C4-2B (cell line): ENCODE measurements around the gene DNAJC1.

Experiments used
- H3K27ac ChIP-seq: fragments of 450-650 bp; 2 replicates; pipeline ENCODE4 v1.5.1; 2017
- ZFX ChIP-seq: fragments of 450-650 bp; IDR thresholded peaks from 2 replicates; pipeline ENCODE4 v1.6.1; 2017
- TF ChIP-seq, protein P1 (sequence below): fragments of 450-650 bp; conservative IDR thresholded peaks from 2 replicates; pipeline ENCODE4 v1.5.1; 2017; ENCODE audit warnings: mild to moderate bottlenecking

DNAJC1 gene

DNA sequence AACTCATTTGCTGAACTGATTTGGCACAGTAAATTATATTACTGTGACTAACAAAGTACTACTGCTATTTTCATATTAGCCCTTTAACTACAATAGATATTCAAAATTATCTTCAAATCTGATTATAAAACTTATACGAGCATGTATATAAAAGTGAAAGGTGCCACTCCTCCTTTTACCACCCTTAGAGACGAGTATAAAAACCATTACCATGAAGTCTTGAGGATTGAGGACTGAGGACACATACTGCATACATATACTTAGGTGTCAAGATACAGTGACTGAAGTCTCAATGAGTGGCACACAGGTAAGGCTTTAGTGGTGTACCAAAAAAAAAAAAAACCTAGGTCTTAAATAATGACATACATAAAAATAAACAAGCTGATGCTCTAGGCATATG lies 98.6 kb downstream of the DNAJC1 start:
- no peak overlapping the region for H3K27ac ChIP-seq
- TF ChIP-seq ZFX = no peak
- TF ChIP-seq, protein P1, sequence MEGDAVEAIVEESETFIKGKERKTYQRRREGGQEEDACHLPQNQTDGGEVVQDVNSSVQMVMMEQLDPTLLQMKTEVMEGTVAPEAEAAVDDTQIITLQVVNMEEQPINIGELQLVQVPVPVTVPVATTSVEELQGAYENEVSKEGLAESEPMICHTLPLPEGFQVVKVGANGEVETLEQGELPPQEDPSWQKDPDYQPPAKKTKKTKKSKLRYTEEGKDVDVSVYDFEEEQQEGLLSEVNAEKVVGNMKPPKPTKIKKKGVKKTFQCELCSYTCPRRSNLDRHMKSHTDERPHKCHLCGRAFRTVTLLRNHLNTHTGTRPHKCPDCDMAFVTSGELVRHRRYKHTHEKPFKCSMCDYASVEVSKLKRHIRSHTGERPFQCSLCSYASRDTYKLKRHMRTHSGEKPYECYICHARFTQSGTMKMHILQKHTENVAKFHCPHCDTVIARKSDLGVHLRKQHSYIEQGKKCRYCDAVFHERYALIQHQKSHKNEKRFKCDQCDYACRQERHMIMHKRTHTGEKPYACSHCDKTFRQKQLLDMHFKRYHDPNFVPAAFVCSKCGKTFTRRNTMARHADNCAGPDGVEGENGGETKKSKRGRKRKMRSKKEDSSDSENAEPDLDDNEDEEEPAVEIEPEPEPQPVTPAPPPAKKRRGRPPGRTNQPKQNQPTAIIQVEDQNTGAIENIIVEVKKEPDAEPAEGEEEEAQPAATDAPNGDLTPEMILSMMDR = no peak

DNA sequence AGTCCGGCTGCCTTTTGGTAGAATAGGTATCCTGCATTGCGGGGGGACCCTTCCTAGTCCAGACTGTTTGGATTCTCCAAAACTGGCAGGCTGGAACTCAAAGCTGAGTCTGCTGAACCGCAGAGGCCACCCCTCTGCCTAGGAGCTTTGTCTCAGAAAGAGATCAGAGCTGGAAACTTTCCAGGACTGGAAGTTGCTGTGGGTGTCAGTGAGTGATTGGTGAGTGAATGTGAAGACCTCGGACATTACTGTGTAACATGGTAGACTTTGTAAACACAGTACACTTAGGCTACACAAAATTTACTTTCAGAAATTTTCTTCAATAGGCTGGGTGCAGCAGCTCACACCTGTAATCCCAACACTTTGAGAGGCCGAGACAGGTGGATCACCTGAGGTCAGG lies 103.8 kb downstream of the DNAJC1 start:
- TF ChIP-seq, protein P1 = no peak
- TF ChIP-seq ZFX = no peak
- H3K27ac ChIP-seq = no peak overlapping the region

DNA sequence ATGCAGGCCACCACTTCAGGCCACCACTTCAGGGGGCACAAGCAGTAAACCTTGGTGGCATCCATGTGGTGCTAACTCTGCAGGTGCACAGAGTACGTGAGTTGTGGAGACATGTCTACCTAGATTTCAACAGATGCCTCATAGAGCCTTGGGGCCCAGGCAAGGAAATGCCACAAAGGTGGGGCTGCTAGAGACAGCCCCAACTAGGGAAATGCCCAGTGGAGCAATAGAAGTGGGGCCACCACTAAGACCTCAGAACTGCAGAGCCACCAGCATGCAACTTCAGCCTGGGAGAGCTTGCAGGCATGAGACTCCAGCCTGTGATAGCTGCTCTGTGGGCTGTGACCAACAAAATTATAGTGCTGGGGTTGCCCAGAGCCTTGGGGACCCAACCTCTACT lies 107.6 kb downstream of the DNAJC1 start:
- no peak overlapping the region for H3K27ac ChIP-seq
- TF ChIP-seq ZFX = no peak
- TF ChIP-seq, protein P1 = no peak

DNA sequence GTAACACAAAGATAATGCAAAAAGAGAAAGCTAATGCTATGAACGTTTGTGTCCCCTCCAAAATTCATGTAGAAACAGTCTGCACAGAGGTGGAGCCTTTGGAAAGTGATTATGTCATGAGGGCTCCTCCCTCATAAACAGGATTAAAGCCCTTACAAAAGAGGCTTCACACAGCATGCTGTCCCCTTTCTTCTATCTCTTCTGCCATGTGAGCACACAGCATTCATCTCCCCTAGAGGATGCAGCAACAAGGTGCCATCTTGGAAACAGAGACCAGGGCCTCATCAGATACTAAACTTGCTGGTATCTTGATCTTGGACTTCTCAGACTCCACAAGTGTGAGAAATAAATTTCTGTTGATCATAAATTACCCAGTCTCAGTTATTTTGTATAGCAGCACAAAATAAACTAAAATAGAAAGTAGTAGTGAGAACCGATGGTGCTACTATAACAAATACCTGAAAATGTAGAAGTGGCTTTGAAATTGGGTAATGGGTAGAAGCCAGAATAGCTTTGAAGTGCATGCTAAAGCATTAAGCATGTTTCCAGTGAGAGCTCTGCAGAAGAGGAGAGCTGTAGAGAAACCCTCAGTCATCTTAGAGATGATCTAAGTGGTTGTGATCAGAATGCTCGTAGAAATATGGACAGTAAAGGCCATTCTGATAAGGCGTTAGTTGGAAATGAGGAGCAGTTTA lies 108.7 kb downstream of the DNAJC1 start:
- H3K27ac ChIP-seq = no peak overlapping the region
- TF ChIP-seq ZFX = no peak
- TF ChIP-seq, protein P1 = no peak

DNA sequence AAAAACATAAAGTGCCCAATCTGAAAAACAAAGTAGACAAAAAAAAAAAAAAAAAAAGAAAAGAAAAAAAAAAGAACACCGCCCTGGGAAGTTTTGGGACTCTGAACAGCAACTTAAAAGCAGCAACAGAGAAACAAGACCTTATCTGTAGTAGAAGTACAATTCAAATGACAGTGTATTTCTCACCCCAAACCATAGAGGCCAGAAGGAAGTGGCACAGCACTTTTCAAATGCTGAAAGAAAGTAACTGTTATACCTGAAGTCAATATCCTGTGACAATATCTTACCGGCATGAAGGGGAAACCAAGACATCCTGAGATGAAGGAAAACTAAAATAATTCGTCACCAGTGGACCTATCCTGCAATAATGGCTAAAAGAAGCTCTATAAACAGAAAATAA lies 112.1 kb downstream of the DNAJC1 start:
- H3K27ac ChIP-seq = no peak overlapping the region

DNA sequence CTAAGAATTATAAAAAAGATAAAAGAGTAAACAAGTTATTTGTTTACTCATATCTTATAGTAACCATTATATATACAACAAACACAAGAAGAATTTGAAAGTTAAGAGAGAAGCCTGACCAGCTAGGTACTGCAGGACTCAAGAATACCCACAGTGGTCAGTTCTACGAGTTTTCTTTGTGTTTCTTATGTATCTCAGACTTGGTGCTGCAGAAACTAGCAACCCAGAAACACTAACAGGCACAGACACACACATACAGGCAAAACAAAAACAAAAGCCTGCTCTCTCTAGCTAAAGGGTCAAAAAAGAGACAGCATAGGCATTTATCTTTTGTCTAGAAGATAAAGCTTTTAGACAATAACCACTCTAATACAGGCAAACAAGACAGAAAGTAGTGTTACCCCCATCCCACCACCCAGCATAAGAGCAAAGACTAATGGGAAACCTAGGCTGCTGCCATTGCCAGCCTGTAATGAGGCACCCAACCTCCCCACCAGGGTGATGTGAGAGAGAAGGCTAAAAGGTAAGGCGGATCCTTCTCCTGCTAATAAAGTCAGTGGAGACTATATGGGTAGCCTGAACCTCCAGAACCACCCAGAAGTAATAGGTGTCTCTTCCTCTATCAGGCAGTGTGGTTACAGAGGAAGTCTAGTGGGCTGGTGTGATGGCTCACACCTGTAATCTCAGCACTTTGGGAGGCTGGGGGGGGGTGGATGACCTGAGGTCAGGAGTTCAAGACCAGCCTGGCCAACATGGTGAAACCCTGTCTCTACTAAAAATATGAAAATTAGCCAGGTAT lies 113.9 kb downstream of the DNAJC1 start:
- no peak overlapping the region for H3K27ac ChIP-seq
- TF ChIP-seq ZFX = no peak
- TF ChIP-seq, protein P1 = no peak

More for the DNA sequence above, 112.1 kb downstream of the DNAJC1 start:
- TF ChIP-seq, protein P1 = no peak
- TF ChIP-seq ZFX = no peak

DNA sequence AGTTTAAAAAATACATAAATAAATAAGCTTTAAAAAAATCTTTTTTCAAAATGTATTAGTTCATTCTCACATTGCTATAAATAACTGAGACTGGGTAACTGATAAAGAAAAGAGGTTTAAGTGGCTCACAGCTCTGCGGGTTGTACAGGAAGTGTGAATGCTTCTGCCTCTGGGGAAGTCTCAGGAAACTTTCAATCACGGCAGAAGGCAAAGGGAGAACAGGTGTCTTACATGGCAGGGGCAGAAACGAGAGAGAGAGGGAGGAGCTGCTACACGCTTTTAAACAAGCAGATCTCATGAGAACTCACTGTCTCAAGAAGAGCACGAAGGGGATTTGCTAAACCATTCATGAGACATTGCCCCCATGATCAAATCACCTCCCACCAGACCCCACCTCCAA lies 114.6 kb downstream of the DNAJC1 start:
- TF ChIP-seq, protein P1 = no peak
- no peak for TF ChIP-seq ZFX
- H3K27ac ChIP-seq = no peak overlapping the region
